NB4 (cell line): Measurements from ENCODE around the gene TPST2.

Source experiments
- POLR2A ChIP-seq: IDR thresholded peaks from 2 replicates; pipeline ENCODE4 v1.6.1; 2011; ENCODE audit warnings: mild to moderate bottlenecking; ENCODE audit not compliant: insufficient read length; ENCODE audit errors: extremely low read depth
- TF ChIP-seq, protein P1 (sequence below): IDR thresholded peaks from one replicate; pipeline ENCODE4 v1.5.1; 2012; ENCODE audit warnings: low read depth, low read length

- TF ChIP-seq, protein P1, sequence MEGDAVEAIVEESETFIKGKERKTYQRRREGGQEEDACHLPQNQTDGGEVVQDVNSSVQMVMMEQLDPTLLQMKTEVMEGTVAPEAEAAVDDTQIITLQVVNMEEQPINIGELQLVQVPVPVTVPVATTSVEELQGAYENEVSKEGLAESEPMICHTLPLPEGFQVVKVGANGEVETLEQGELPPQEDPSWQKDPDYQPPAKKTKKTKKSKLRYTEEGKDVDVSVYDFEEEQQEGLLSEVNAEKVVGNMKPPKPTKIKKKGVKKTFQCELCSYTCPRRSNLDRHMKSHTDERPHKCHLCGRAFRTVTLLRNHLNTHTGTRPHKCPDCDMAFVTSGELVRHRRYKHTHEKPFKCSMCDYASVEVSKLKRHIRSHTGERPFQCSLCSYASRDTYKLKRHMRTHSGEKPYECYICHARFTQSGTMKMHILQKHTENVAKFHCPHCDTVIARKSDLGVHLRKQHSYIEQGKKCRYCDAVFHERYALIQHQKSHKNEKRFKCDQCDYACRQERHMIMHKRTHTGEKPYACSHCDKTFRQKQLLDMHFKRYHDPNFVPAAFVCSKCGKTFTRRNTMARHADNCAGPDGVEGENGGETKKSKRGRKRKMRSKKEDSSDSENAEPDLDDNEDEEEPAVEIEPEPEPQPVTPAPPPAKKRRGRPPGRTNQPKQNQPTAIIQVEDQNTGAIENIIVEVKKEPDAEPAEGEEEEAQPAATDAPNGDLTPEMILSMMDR: no peak
- no peak for TF ChIP-seq POLR2A
These were observed 105.6 kb downstream of the TPST2 start for GRCh38 chr22:26484360-26484706.
